Activated CD4-positive, alpha-beta T cell treated with anti-CD3 and anti-CD28 coated beads for 24 hours (primary cell): Measurements from ENCODE around the gene FSIP1.
A peak's percentile ranks its signal among the peaks of the same experiment; 100 is the strongest.

Source experiments
- DNase-seq, 2 donors: peaks; one replicate each; pipeline ENCODE4 v3.0.0-alpha.2; 2020; ENCODE audit warnings: low read depth in 2 of 2

FSIP1 gene

GRCh38 chr15:39720081-39720480 is 62.6 kb downstream of the FSIP1 start:
- no peak for DNase-seq

GRCh38 chr15:39719109-39719508 is 63.5 kb downstream of the FSIP1 start:
- DNase-seq, result no peak

GRCh38 chr15:39717134-39717533 is 65.5 kb downstream of the FSIP1 start:
- DNase-seq, result no peak

- DNase-seq, result no peak
These were observed 68.4 kb downstream of the FSIP1 start for GRCh38 chr15:39714251-39714650.

GRCh38 chr15:39713846-39714245 is 68.8 kb downstream of the FSIP1 start:
- no peak for DNase-seq

GRCh38 chr15:39710681-39711080 is 72.0 kb downstream of the FSIP1 start:
- no peak for DNase-seq

GRCh38 chr15:39709941-39710340 is 72.7 kb downstream of the FSIP1 start:
- no peak for DNase-seq

- no peak for DNase-seq
These were observed 76.4 kb downstream of the FSIP1 start for GRCh38 chr15:39706206-39706605.

GRCh38 chr15:39704689-39705088 is 78.0 kb downstream of the FSIP1 start:
- no peak for DNase-seq

GRCh38 chr15:39704235-39704634 is 78.4 kb downstream of the FSIP1 start:
- no peak for DNase-seq

GRCh38 chr15:39701988-39702387 is 80.7 kb downstream of the FSIP1 start:
- DNase-seq, result no peak

- no peak for DNase-seq
These were observed 82.3 kb downstream of the FSIP1 start for GRCh38 chr15:39700375-39700700.

GRCh38 chr15:39699516-39700374 is 82.9 kb downstream of the FSIP1 start:
- no peak for DNase-seq

GRCh38 chr15:39698444-39699390 is 83.9 kb downstream of the FSIP1 start:
- DNase-seq, result no peak

GRCh38 chr15:39697509-39697908 is 85.1 kb downstream of the FSIP1 start:
- DNase-seq, result no peak

GRCh38 chr15:39695793-39696192 is 86.8 kb downstream of the FSIP1 start:
- DNase-seq, result no peak

GRCh38 chr15:39692356-39693327 is 90.0 kb downstream of the FSIP1 start:
- no peak for DNase-seq

GRCh38 chr15:39690881-39691634 is 91.6 kb downstream of the FSIP1 start:
- DNase-seq, result no peak

GRCh38 chr15:39687965-39688364 is 94.7 kb downstream of the FSIP1 start:
- DNase-seq, result no peak

- peak; percentile 2 to 27 for DNase-seq
These were observed 96.5 kb downstream of the FSIP1 start for GRCh38 chr15:39685999-39686613.
